ENCODE data around the gene GIMAP4.

- TF ChIP-seq CTCF (IDR thresholded peaks at IDR 0.05): no peak
- no peak for TF ChIP-seq POLR2A (IDR thresholded peaks at IDR 0.05)
Observed at GRCh38 chr7:150610233-150610632, 43.0 kb downstream of the GIMAP4 start.

Data from testis (tissue), 2 donors.